ENCODE data around the gene CCDC88A. TPM values are rescaled to one million over a fixed set of nuclear protein-coding genes. Genes with fewer than 3 reads are reported as not detected.
"Not testable (repeated sequence)": the region's sequence is repeated elsewhere in the genome, so short reads cannot be mapped to it uniquely, and the experiment has no call there.

The CCDC88A gene
- total RNA-seq, 1 experiment from 2014 or later, result 21.6 TPM

- Histone ChIP-seq H2AFZ (ENCODE audit: low read length) (no peak overlapping the region), H3K36me3 (ENCODE audit: low read depth, low read length) (no peaks in the 10 kb centered on the region), H3K9ac (ENCODE audit: low read length) (no peak overlapping the region), H3K27me3 (ENCODE audit: low read length) (no peaks in the 10 kb centered on the region), H3F3A (ENCODE audit: low read length, unreplicated experiment) (no peaks in the 10 kb centered on the region), H3K79me2 (ENCODE audit: low read length) (no peaks in the 10 kb centered on the region), H4K20me1 (ENCODE audit: low read length) (no peaks in the 10 kb centered on the region), H3K4me2 (ENCODE audit: low read length) (no peak overlapping the region), H3K27ac (ENCODE audit: low read length) (no peak overlapping the region), H3K9me3 (ENCODE audit: low read length) (no peaks in the 10 kb centered on the region), H3K9me2 (replicated peaks; ENCODE audit: low read length) (no peaks in the 10 kb centered on the region), H3K4me1 (ENCODE audit: insufficient read depth, low read length) (peaks cover 6% of the 10 kb centered on the region; the same call in 1 of the 2 replicates), H3K4me3 (ENCODE audit: low read length) (no peak overlapping the region)
- POLR2A ChIA-PET (ENCODE audit: unreplicated experiment), result no interaction called here
- CTCF ChIA-PET, result no interaction called here
- intact Hi-C loops (cut with micrococcal nuclease), result no loop called here
- no peak for DNase-seq
- no TSS peak for BruUV-seq (replicated peaks)
- ATAC-seq, result no peak
- no peak for TF ChIP-seq CTCF (conservative IDR thresholded peaks at IDR 0.05; ENCODE audit: low read depth, low read length)
- TF ChIP-seq EZH2phosphoT487 (IDR thresholded peaks at IDR 0.05; ENCODE audit: borderline replicate concordance, low read length), result no peak
- no peak for TF ChIP-seq EZH2 (IDR thresholded peaks at IDR 0.05; ENCODE audit: low read length, unreplicated experiment)
Observed at GRCh38 chr2:55357927-55358326, 61.7 kb downstream of the CCDC88A start.

- H3K9me3 ChIP-seq (ENCODE audit: low read length), result no peaks in the 10 kb centered on the region
- no peaks in the 10 kb centered on the region for H3K79me2 ChIP-seq (ENCODE audit: low read length)
- ATAC-seq (no peak), DNase-seq (no peak)
- H3K4me1 ChIP-seq (ENCODE audit: insufficient read depth, low read length), result peaks cover 6% of the 10 kb centered on the region; the same call in 1 of the 2 replicates
- no peak overlapping the region for H3K27ac ChIP-seq (ENCODE audit: low read length)
- no TSS peak for BruUV-seq (replicated peaks)
- H3K27me3 ChIP-seq (ENCODE audit: low read length), result no peaks in the 10 kb centered on the region
- no peak overlapping the region for H3K4me3 ChIP-seq (ENCODE audit: low read length)
- H3K4me2 ChIP-seq (ENCODE audit: low read length), result no peak overlapping the region
- TF ChIP-seq EZH2phosphoT487 (IDR thresholded peaks at IDR 0.05; ENCODE audit: borderline replicate concordance, low read length) (no peak), EZH2 (IDR thresholded peaks at IDR 0.05; ENCODE audit: low read length, unreplicated experiment) (no peak), CTCF (conservative IDR thresholded peaks at IDR 0.05; ENCODE audit: low read depth, low read length) (no peak)
- no peaks in the 10 kb centered on the region for H3F3A ChIP-seq (ENCODE audit: low read length, unreplicated experiment)
- no peak overlapping the region for H3K9ac ChIP-seq (ENCODE audit: low read length)
- H2AFZ ChIP-seq (ENCODE audit: low read length), result no peak overlapping the region
- ChIA-PET POLR2A (ENCODE audit: unreplicated experiment) (interaction anchor here (0.6 kb wide), 1 partner anchor 1604 kb away, joined by 3 read pairs; no protein-coding TSS in a partner anchor), CTCF (no interaction called here)
- H3K9me2 ChIP-seq (replicated peaks; ENCODE audit: low read length), result no peaks in the 10 kb centered on the region
- no peaks in the 10 kb centered on the region for H3K36me3 ChIP-seq (ENCODE audit: low read depth, low read length)
- H4K20me1 ChIP-seq (ENCODE audit: low read length), result no peaks in the 10 kb centered on the region
- intact Hi-C loops (cut with micrococcal nuclease), result no loop called here
Observed at GRCh38 chr2:55357164-55357563, 62.5 kb downstream of the CCDC88A start.

GRCh38 chr2:55356136-55356535 lies 63.5 kb downstream of the CCDC88A start:
- H3K4me3 ChIP-seq (ENCODE audit: low read length); POLR2A ChIA-PET (ENCODE audit: unreplicated experiment); CTCF ChIA-PET; H3K9me2 ChIP-seq (replicated peaks; ENCODE audit: low read length); intact Hi-C loops (cut with micrococcal nuclease); H4K20me1 ChIP-seq (ENCODE audit: low read length); H3K27me3 ChIP-seq (ENCODE audit: low read length); H3F3A ChIP-seq (ENCODE audit: low read length, unreplicated experiment); H3K4me1 ChIP-seq (ENCODE audit: insufficient read depth, low read length); H3K79me2 ChIP-seq (ENCODE audit: low read length); ATAC-seq; H3K9me3 ChIP-seq (ENCODE audit: low read length); H3K9ac ChIP-seq (ENCODE audit: low read length); BruUV-seq (replicated peaks); H3K27ac ChIP-seq (ENCODE audit: low read length); H3K4me2 ChIP-seq (ENCODE audit: low read length); H2AFZ ChIP-seq (ENCODE audit: low read length); DNase-seq; H3K36me3 ChIP-seq (ENCODE audit: low read depth, low read length): not testable (repeated sequence)
